ENCODE data around the gene GABRA5. TPM values are rescaled to one million over a fixed set of nuclear protein-coding genes. Genes with fewer than 3 reads are reported as not detected.

The GABRA5 gene
- total RNA-seq, 1 experiment from 2014 or later, result not detected

GRCh38 chr15:26882616-26883365 lies 15.9 kb downstream of the GABRA5 start:
- Histone ChIP-seq H3K9me3 (ENCODE audit: insufficient read depth, low read depth) (no peaks in the 10 kb centered on the region), H2AFZ (no peak overlapping the region), H3K4me1 (replicated peaks; ENCODE audit: insufficient read depth) (no peaks in the 10 kb centered on the region), H3K36me3 (ENCODE audit: low read depth) (no peaks in the 10 kb centered on the region), H3K27me3 (ENCODE audit: insufficient read depth, low read depth) (peaks cover 8% of the 10 kb centered on the region; the same call in 1 of the 2 replicates), H3K79me2 (ENCODE audit: low read depth) (no peaks in the 10 kb centered on the region), H3F3A (ENCODE audit: insufficient read depth, low read depth) (no peaks in the 10 kb centered on the region), H3K4me3 (no peak overlapping the region), H3K4me2 (no peak overlapping the region), H3K27ac (no peak overlapping the region), H3K9me2 (ENCODE audit: insufficient read depth) (no peaks in the 10 kb centered on the region), H4K20me1 (ENCODE audit: insufficient read depth) (no peaks in the 10 kb centered on the region)
- TF ChIP-seq CTCF (conservative IDR thresholded peaks at IDR 0.05), result no peak
- no peak for TF ChIP-seq EZH2 (IDR thresholded peaks at IDR 0.05; ENCODE audit: low read depth)
- CTCF ChIA-PET, result no interaction called here
- POLR2A ChIA-PET (ENCODE audit: unreplicated experiment), result no interaction called here
- DNase-seq, result no peak
- no TSS peak for BruUV-seq (replicated peaks)
- intact Hi-C loops (cut with micrococcal nuclease; ENCODE audit: unreplicated experiment), result no loop called here

- no TSS peak for BruUV-seq (replicated peaks)
- CTCF ChIA-PET, result no interaction called here
Measured at GRCh38 chr15:26883466-26883865, 16.6 kb downstream of the GABRA5 start.

DNA sequence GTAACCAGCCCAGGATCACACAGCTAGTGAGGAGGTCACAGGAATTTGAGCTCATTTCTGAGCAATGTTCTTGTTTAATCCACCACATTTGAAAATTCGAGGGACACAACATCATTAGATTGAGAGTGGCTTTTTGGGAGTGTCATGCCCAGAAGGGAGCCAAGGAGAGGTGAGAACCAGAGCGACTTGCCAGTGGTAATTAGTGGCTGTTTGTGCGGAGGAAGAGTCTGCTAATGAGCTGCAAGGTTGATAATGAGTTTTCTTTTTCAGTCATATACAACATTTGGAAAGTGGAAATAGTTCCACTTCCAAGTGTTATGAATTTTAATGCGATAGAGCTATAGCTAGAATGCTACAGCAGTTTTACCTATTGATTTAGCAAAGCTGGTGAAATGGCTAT lies 19.7 kb downstream of the GABRA5 start:
- H3K27me3 ChIP-seq (ENCODE audit: insufficient read depth, low read depth), result peaks cover 2% of the 10 kb centered on the region; the same call in 1 of the 2 replicates
- ChIA-PET CTCF (no interaction called here), POLR2A (ENCODE audit: unreplicated experiment) (no interaction called here)
- H3F3A ChIP-seq (ENCODE audit: insufficient read depth, low read depth), result no peaks in the 10 kb centered on the region
- no peaks in the 10 kb centered on the region for H3K4me1 ChIP-seq (replicated peaks; ENCODE audit: insufficient read depth)
- H3K4me3 ChIP-seq, result no peak overlapping the region
- no peaks in the 10 kb centered on the region for H4K20me1 ChIP-seq (ENCODE audit: insufficient read depth)
- no peak overlapping the region for H3K27ac ChIP-seq
- intact Hi-C loops (cut with micrococcal nuclease; ENCODE audit: unreplicated experiment), result no loop called here
- DNase-seq, result no peak
- H3K9me2 ChIP-seq (ENCODE audit: insufficient read depth), result no peaks in the 10 kb centered on the region
- no TSS peak for BruUV-seq (replicated peaks)
- H3K36me3 ChIP-seq (ENCODE audit: low read depth), result no peaks in the 10 kb centered on the region
- no peak overlapping the region for H2AFZ ChIP-seq
- H3K4me2 ChIP-seq, result no peak overlapping the region
- H3K79me2 ChIP-seq (ENCODE audit: low read depth), result no peaks in the 10 kb centered on the region
- H3K9me3 ChIP-seq (ENCODE audit: insufficient read depth, low read depth), result no peaks in the 10 kb centered on the region
- TF ChIP-seq CTCF (conservative IDR thresholded peaks at IDR 0.05) (no peak), EZH2 (IDR thresholded peaks at IDR 0.05; ENCODE audit: low read depth) (no peak)

More at GRCh38 chr15:26883466-26883865, 16.6 kb downstream of the GABRA5 start:
- Histone ChIP-seq H3K27me3 (ENCODE audit: insufficient read depth, low read depth) (peaks cover 2% of the 10 kb centered on the region; the same call in 1 of the 2 replicates), H3K9me2 (ENCODE audit: insufficient read depth) (no peaks in the 10 kb centered on the region), H3K4me1 (replicated peaks; ENCODE audit: insufficient read depth) (no peaks in the 10 kb centered on the region), H3K36me3 (ENCODE audit: low read depth) (no peaks in the 10 kb centered on the region), H4K20me1 (ENCODE audit: insufficient read depth) (no peaks in the 10 kb centered on the region), H3K4me3 (no peak overlapping the region), H3K79me2 (ENCODE audit: low read depth) (no peaks in the 10 kb centered on the region), H3K27ac (no peak overlapping the region), H3F3A (ENCODE audit: insufficient read depth, low read depth) (no peaks in the 10 kb centered on the region), H3K4me2 (no peak overlapping the region), H3K9me3 (ENCODE audit: insufficient read depth, low read depth) (no peaks in the 10 kb centered on the region), H2AFZ (no peak overlapping the region)
- intact Hi-C loops (cut with micrococcal nuclease; ENCODE audit: unreplicated experiment), result no loop called here
- POLR2A ChIA-PET (ENCODE audit: unreplicated experiment), result no interaction called here
- TF ChIP-seq CTCF (conservative IDR thresholded peaks at IDR 0.05) (no peak), EZH2 (IDR thresholded peaks at IDR 0.05; ENCODE audit: low read depth) (no peak)
- no peak for DNase-seq
